ENCODE measurements around the gene EEF2.
"Not testable (repeated sequence)": the region's sequence is repeated elsewhere in the genome, so short reads cannot be mapped to it uniquely, and the experiment has no call there.

GRCh38 chr19:3952755-3953276, 32.4 kb downstream of the EEF2 start:
- not testable (repeated sequence) for TF ChIP-seq CTCF (IDR thresholded peaks at IDR 0.05 in 4 of 5, conservative IDR thresholded peaks at IDR 0.05 in 1 of 5); POLR2A (IDR thresholded peaks at IDR 0.05)
